Breast epithelium (tissue), 3 donors: ENCODE data around the gene FAM240A.

ENCODE experiments used
- POLR2A ChIP-seq: fragments of 450-650 bp; IDR thresholded peaks from one replicate; pipeline ENCODE4 v1.6.1; 2016; ENCODE audit warnings: antibody characterized with exemption, mild to moderate bottlenecking, moderate library complexity
- POLR2AphosphoS5 ChIP-seq, 3 donors: sonication (generic); formaldehyde crosslinking; IDR thresholded peaks; one replicate each; pipeline ENCODE4 v1.6.1; 2017; ENCODE audit warnings: antibody characterized with exemption in 3 of 3
- TF ChIP-seq, protein P1 (sequence below), 3 donors: fragments of 450-650 bp; IDR thresholded peaks; one replicate each; pipeline ENCODE4 v1.5.1; 2016 to 2017; ENCODE audit warnings: antibody characterized with exemption in 3 of 3, mild to moderate bottlenecking in 3 of 3, moderate library complexity in 3 of 3

DNA sequence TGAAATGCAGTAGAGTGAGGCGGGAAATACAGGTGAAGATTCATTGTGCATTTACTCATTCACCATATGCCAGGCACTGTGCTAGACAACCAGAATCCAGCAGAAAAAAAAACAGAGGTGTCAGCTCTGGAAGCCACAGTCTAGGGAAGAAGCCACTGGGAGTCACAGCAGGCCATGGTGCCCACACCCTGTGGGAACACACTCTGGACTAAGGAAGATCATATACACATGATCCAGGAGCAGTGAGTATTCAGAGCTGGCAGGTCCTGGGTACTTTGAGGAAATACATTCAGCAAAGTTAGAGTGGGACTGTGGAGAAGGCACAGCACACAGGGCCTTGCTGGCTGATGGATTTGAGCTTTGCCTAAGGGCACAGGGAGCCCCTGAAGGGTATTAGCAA, 14.8 kb downstream of the FAM240A start:
- TF ChIP-seq, protein P1, sequence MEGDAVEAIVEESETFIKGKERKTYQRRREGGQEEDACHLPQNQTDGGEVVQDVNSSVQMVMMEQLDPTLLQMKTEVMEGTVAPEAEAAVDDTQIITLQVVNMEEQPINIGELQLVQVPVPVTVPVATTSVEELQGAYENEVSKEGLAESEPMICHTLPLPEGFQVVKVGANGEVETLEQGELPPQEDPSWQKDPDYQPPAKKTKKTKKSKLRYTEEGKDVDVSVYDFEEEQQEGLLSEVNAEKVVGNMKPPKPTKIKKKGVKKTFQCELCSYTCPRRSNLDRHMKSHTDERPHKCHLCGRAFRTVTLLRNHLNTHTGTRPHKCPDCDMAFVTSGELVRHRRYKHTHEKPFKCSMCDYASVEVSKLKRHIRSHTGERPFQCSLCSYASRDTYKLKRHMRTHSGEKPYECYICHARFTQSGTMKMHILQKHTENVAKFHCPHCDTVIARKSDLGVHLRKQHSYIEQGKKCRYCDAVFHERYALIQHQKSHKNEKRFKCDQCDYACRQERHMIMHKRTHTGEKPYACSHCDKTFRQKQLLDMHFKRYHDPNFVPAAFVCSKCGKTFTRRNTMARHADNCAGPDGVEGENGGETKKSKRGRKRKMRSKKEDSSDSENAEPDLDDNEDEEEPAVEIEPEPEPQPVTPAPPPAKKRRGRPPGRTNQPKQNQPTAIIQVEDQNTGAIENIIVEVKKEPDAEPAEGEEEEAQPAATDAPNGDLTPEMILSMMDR (IDR thresholded peaks at IDR 0.05) = no peak
- TF ChIP-seq POLR2A = no peak
- TF ChIP-seq POLR2AphosphoS5 (IDR thresholded peaks at IDR 0.05) = no peak
